ENCODE data around the gene GPRC5B. TPM values are rescaled to one million over a fixed set of nuclear protein-coding genes. Genes with fewer than 3 reads are reported as not detected.
A peak's percentile ranks its signal among the peaks of the same experiment; 100 is the strongest.

The GPRC5B gene
- total RNA-seq, 1 experiment from 2014 or later: 137 TPM

- H3K4ac ChIP-seq (ENCODE audit: low read depth, low read length): no peak overlapping the region
- DNase-seq: peak; percentile 75
- H4K5ac ChIP-seq (ENCODE audit: insufficient read length, low read depth, low read length): no peak overlapping the region
- H2AK5ac ChIP-seq (ENCODE audit: insufficient read length, low read length): no peak overlapping the region
- no peak overlapping the region for H2BK20ac ChIP-seq (ENCODE audit: low read depth, low read length, poor library complexity, severe bottlenecking)
- H3K56ac ChIP-seq (ENCODE audit: insufficient read length, low read depth, low read length): no peak overlapping the region
- H3K79me1 ChIP-seq (ENCODE audit: insufficient read depth, low read depth, low read length, poor library complexity, severe bottlenecking): no peaks in the 10 kb centered on the region
- Mint-ChIP-seq H3K9me3 (no peaks in the 10 kb centered on the region), H3K36me3 (ENCODE audit: insufficient read depth in 1 of 3, low read depth in 3 of 3) (peaks cover 47 to 81% (median 55%) of the 10 kb centered on the region in 3 experiments; a peak in 6 of 7 replicates), H3K4me1 (peaks cover 80 to 86% of the 10 kb centered on the region in 2 experiments), H3K27ac (peak overlapping the region; percentile 98 to 100 (median 100)), H3K27me3 (ENCODE audit: low read depth) (no peaks in the 10 kb centered on the region; the same call in 1 of the 2 replicates), H3K4me3 (peak overlapping the region; percentile 62 to 70)
- H3K18ac ChIP-seq (ENCODE audit: insufficient read length, low read depth, low read length): peak overlapping the region; percentile 80
- H4K8ac ChIP-seq (replicated peaks; ENCODE audit: insufficient read length, low read depth, low read length): no peak overlapping the region
- WGBS (ENCODE audit: extremely low coverage, insufficient read length, low lambda C conversion rate): no CpG with 5 or more reads among the region's 21 CpGs
- no peak overlapping the region for H4K91ac ChIP-seq (ENCODE audit: insufficient read length, low read depth, low read length)
- no peak overlapping the region for H3K23ac ChIP-seq (ENCODE audit: insufficient read length, low read depth, low read length)
- peak overlapping the region; percentile 41; the same call in 1 of the 2 replicates for H3K14ac ChIP-seq (ENCODE audit: insufficient read depth, low read length)
- no peak overlapping the region for H2BK12ac ChIP-seq (ENCODE audit: insufficient read length, low read depth, low read length)
- no peak overlapping the region for H2BK15ac ChIP-seq (ENCODE audit: low read depth, low read length)
- no peak overlapping the region for H2BK120ac ChIP-seq (ENCODE audit: low read depth, low read length, poor library complexity, severe bottlenecking)
- no peak for TF ChIP-seq CTCF (conservative IDR thresholded peaks at IDR 0.05)
- peaks cover 22% of the 10 kb centered on the region for H3K4me1 ChIP-seq (ENCODE audit: insufficient read depth, low read length)
- H3K27ac ChIP-seq (ENCODE audit: insufficient read length, low read depth, low read length): peak overlapping the region; percentile 96
- H3K79me2 ChIP-seq (ENCODE audit: insufficient read depth, low read length): no peaks in the 10 kb centered on the region; the same call in 1 of the 2 replicates
- no peaks in the 10 kb centered on the region for H4K20me1 ChIP-seq (ENCODE audit: control insufficient read depth, insufficient read depth, insufficient read length)
- no peak overlapping the region for H2AFZ ChIP-seq (ENCODE audit: low read length)
- no peaks in the 10 kb centered on the region for H3K9me3 ChIP-seq (ENCODE audit: control insufficient read depth, low read depth, low read length)
- peak overlapping the region; percentile 78 for H3K4me2 ChIP-seq (ENCODE audit: insufficient read depth, insufficient read length, low read length)
- no peaks in the 10 kb centered on the region for H3K27me3 ChIP-seq (ENCODE audit: insufficient read depth, low read length)
- peak overlapping the region; percentile 20 for H3K9ac ChIP-seq (ENCODE audit: extremely low read depth, insufficient read length, low read length)
- peak overlapping the region; percentile 73 for H2BK5ac ChIP-seq (ENCODE audit: insufficient read length, low read length)
- no peak overlapping the region for H3T11ph ChIP-seq (ENCODE audit: low read length)
- no peaks in the 10 kb centered on the region for H3K23me2 ChIP-seq (ENCODE audit: insufficient read length, low read depth, low read length, poor library complexity, severe bottlenecking)
Measured at GRCh38 chr16:19860166-19861041, 24.2 kb downstream of the GPRC5B start.

All from H9 (cell line).